Panc1 (cell line): ENCODE measurements around the gene KNSTRN.

Experiments used
- CTCF ChIP-seq: fragments of 450-650 bp; IDR thresholded peaks from 2 replicates; pipeline ENCODE4 v1.5.1; 2017; ENCODE audit warnings: mild to moderate bottlenecking
- POLR2AphosphoS5 ChIP-seq: IDR thresholded peaks from 2 replicates; pipeline ENCODE4 v1.6.1; 2012; ENCODE audit warnings: mild to moderate bottlenecking, low read depth, low read length, moderate library complexity
- REST ChIP-seq, 2 experiments: IDR thresholded peaks; 2 replicates each; pipeline ENCODE4 v1.6.1; 2011 to 2012; ENCODE audit warnings: low read depth in 2 of 2, control low read depth in 1 of 2, low read length in 1 of 2, mild to moderate bottlenecking in 1 of 2, moderate library complexity in 1 of 2; ENCODE audit not compliant: insufficient read depth in 1 of 2
- SIN3A ChIP-seq: IDR thresholded peaks from 2 replicates; pipeline ENCODE4 v1.6.1; 2012; ENCODE audit warnings: low read depth, mild to moderate bottlenecking, low read length, moderate library complexity, borderline replicate concordance; ENCODE audit not compliant: insufficient read depth

GRCh38 chr15:40409366-40409765 lies 26.8 kb downstream of the KNSTRN start:
- TF ChIP-seq SIN3A = no peak
- no peak for TF ChIP-seq CTCF
- TF ChIP-seq REST (IDR thresholded peaks at IDR 0.05; ENCODE audit: insufficient read depth in 1 of 2, low read depth in 2 of 2, low read length in 1 of 2) = no peak
- no peak for TF ChIP-seq POLR2AphosphoS5
